Measurements from ENCODE around the gene GNG5.
A peak's percentile ranks its signal among the peaks of the same experiment; 100 is the strongest.
"Not testable (repeated sequence)": the region's sequence is repeated elsewhere in the genome, so short reads cannot be mapped to it uniquely, and the experiment has no call there.

The GNG5 gene

GRCh38 chr1:84481317-84481716 is 25.1 kb downstream of the GNG5 start:
- no peak for DNase-seq

DNA sequence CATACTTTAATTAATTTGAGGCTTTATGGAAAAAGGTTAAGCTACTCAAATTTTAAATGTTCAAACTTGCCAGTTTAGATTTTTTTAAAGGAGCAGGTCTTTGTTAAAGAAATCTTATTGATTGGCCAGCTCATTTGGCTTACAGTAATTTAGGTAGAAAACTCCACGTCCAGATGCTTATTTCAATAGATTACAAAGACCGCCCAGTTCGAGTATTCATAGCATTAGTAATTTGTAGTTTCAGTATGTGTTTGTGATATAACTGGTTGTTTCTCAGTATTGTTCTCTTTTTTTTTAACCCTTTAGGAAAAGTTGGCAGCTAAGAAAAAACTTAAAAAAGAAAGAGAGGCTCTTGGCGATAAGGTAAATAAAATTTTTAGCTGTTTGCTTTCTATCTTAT is 25.7 kb downstream of the GNG5 start:
- no peak for DNase-seq

DNA sequence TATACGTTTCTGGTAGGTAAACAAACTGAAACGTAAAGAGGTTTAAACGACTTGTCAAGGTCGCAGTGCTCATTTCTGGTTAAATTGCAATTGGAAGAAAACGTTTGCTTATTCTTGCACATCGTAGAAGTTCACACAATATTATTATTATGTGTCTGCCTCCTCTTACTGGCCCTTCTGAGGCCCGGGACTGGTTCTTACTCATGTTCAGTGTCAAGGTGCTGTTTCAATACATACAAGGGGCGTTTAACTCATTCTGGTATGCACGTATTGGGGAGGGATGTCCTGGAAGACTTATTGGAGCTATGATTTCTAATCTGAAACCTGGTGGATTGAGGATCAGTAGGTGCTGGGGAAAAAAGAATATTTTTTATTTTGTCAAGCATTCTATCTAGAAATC is 26.4 kb downstream of the GNG5 start:
- DNase-seq: no peak

DNA sequence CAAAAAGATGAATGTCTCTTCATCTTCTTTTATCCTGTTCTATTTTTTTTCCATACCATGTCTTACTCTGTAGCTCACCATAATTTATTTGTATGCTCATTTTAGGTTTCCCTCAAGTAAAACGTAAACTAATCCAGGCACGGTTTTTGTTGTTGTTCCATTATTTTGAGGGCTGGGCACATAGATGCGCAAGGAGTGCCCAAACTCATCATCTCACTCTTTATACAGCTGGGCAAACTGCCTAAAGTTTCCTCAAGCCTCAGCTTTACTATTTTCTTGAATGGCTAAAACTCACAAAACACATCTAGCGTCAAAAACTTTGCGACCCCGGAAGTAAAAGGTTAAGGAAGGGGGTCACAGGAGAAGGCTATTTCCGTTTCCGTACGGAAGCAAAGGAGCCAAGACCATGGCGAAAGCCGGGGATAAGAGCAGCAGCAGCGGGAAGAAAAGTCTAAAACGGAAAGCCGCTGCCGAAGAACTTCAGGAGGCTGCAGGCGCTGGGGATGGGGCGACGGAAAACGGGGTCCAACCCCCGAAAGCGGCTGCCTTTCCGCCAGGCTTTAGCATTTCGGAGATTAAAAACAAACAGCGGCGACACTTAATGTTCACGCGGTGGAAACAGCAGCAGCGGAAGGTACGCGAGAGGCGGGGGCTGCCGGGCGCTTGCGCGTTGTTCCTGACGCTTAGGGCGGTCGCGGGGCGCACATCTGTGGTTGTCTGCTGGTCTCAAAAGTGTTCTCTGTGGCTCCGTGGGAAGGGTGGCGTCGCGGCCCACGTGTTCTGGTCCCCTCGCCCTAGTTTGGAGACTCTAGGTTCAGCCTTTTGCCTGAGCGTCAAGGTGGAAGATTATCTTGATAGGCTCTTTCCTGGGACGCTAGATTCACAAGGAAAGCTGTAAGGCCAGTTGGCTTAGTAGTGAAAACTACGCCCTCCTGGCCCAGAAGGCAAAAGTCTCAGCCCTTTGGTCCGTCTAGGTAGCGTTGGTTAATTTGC is 27.2 kb downstream of the GNG5 start, which contains the start of gene RPF1:
RPF1 (plus strand) TSS at position 391 of the 993 bp plus-strand sequence; CDS start at position 407, 16 bp downstream.
- peak; percentile 76 for DNase-seq

- DNase-seq: no peak
Measured at GRCh38 chr1:84476225-84476624, 30.2 kb downstream of the GNG5 start.

DNA sequence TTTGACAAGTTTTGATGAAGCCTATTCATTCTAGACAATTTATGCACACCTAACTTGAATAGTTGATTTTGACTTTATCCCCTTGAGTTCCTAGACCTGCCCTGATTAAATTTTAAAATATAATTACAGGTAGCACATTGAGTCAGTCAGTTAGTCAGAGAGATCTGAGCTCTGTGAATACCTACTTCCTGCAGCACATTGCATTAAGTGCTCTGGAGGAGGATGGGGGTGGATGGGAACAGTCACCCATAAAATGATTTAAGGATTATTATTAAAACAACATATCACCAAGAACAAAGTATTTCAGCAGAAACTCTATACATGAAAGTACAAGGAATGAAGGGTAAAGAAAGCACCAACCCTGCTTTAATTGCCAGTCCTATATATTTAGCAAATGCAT is 39.1 kb downstream of the GNG5 start:
- no peak for DNase-seq

GRCh38 chr1:84462118-84462517 is 44.3 kb downstream of the GNG5 start:
- DNase-seq: no peak

GRCh38 chr1:84452436-84452835 is 53.9 kb downstream of the GNG5 start:
- DNase-seq: no peak

DNA sequence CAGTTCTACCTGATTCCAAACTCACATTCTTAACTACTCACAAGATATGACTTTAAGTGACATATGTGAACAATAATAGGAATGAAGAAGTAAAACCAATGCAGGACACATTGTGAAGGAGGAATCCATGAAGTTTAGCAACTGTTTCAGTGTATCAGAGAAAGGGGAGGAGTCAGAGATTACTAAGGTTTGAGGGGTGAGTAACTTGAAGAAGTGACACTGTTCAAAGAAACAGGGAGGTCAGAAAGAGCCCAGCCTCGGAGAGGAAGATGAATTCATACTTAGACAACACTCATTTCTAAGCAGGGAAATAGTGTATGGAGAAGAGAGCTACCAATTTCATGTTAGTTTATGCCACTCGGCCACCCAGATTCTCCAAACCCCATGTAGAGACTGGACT is 55.5 kb downstream of the GNG5 start:
- DNase-seq: no peak

- DNase-seq: not testable (repeated sequence)
Measured at GRCh38 chr1:84448704-84449103, 57.7 kb downstream of the GNG5 start.
